Epithelial cell of umbilical artery (primary cell): Measurements from ENCODE around the gene BDKRB1. TPM values are rescaled to one million over a fixed set of nuclear protein-coding genes. Genes with fewer than 3 reads are reported as not detected.

Experiments used
- total RNA-seq: library from RNA; depleted of rRNA; stranded (reverse); fragments of >200 nt; gene quantifications from 2 replicates; pipeline ENCODE4 v1.2.3, GENCODE V29; 2014

The BDKRB1 gene
- 0.30 and 0.32 TPM in 2 replicates for total RNA-seq

DNA sequence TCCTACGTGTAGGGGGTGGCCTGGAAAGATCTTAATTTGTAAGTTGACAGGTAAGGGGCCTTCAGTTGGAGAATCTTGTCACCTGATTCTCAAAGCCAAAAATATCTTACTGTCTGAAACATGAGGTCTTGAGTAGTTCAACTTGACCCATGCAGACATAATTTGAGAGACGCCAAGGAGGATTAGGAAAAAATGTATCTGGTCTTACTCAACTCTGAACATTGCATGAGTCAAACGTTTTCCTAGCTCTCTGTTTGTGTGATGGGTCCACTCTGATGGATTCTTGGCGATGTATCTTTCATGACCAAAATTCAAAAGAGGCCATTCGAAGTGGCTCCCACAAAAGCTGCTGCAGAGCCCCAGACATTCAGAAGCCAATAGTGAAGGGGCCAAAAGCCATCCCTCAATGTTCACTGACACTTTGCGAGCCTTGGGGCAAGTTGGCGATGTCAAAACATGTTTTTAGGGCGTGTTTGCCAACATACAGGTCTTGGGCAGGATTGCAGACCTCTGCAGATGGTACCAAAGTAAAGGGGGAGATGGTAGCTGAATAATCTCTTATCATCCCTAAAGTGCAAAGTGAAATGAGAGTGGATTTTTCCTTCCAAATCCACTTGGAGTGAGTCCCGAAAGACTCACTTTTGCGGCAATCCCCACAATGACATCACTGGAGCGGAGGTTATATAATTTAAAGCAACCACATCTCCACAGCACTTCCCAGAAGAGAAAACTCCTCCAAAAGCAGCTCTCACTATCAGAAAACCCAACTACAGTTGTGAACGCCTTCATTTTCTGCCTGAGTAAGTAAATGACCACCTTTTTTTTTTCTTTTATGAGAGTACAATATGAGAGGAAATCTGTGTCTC, at the start of gene BDKRB1:
BDKRB1 (plus strand) TSS at position 710 of the 866 bp plus-strand sequence. CDS start 7,473 bp downstream, outside the sequence.

Other genes starting within 250 kb of the BDKRB1 start
- 1.1 and 3.6 TPM in 2 replicates for gene C14orf132, start 216.8 kb upstream of the BDKRB1 start, total RNA-seq
- gene BDKRB2, start 51.4 kb upstream of the BDKRB1 start, total RNA-seq, result 0.76 and 0.97 TPM in 2 replicates
- 11.0 and 14.0 TPM in 2 replicates for gene ATG2B, start 107.1 kb downstream of the BDKRB1 start, total RNA-seq
- gene GSKIP, start 107.3 kb downstream of the BDKRB1 start, total RNA-seq, result 42.6 and 46.4 TPM in 2 replicates
- gene AK7, start 135.9 kb downstream of the BDKRB1 start, total RNA-seq, result 0.65 and 1.2 TPM in 2 replicates
- 103 and 122 TPM in 2 replicates for gene PAPOLA, start 246.2 kb downstream of the BDKRB1 start, total RNA-seq